HEK293 (cell line): ENCODE results near the gene MEGF10.

Experiments
- CTCF ChIP-seq: fragments of 450-650 bp; formaldehyde crosslinking; IDR thresholded peaks from 2 replicates; pipeline ENCODE4 v1.5.1; 2016; ENCODE audit warnings: missing biosample characterization, missing genetic modification characterization
- KLF9 ChIP-seq: fragments of 450-650 bp; formaldehyde crosslinking; IDR thresholded peaks from 2 replicates; pipeline ENCODE4 v1.5.1; 2016; ENCODE audit warnings: missing biosample characterization, missing genetic modification characterization, low read depth
- ZNF133 ChIP-seq: fragments of 450-650 bp; formaldehyde crosslinking; IDR thresholded peaks from 2 replicates; pipeline ENCODE4 v1.5.1; 2016; ENCODE audit warnings: missing biosample characterization, missing genetic modification characterization
- ZNF335 ChIP-seq: fragments of 450-650 bp; formaldehyde crosslinking; conservative IDR thresholded peaks from 2 replicates; pipeline ENCODE4 v1.5.1; 2016; ENCODE audit warnings: missing biosample characterization, missing genetic modification characterization
- ZNF549 ChIP-seq: fragments of 450-650 bp; IDR thresholded peaks from 2 replicates; pipeline ENCODE4 v1.5.1; 2018; ENCODE audit warnings: missing biosample characterization, missing genetic modification characterization, mild to moderate bottlenecking, inconsistent platforms, moderate library complexity
- TF ChIP-seq, protein P1 (sequence below): fragments of 450-650 bp; formaldehyde crosslinking; conservative IDR thresholded peaks from 2 replicates; pipeline ENCODE4 v1.5.1; 2016; ENCODE audit warnings: low read depth, missing biosample characterization, missing genetic modification characterization
- TF ChIP-seq, protein P2 (sequence below): fragments of 450-650 bp; formaldehyde crosslinking; IDR thresholded peaks from 2 replicates; pipeline ENCODE4 v1.5.1; 2016; ENCODE audit warnings: missing biosample characterization, missing genetic modification characterization
- TF ChIP-seq, protein P3 (sequence below): fragments of 450-650 bp; formaldehyde crosslinking; IDR thresholded peaks from 2 replicates; pipeline ENCODE4 v1.5.1; 2016; ENCODE audit warnings: missing biosample characterization, missing genetic modification characterization
- TF ChIP-seq, protein P4 (sequence below): sonication (generic); formaldehyde crosslinking; IDR thresholded peaks from 2 replicates; pipeline ENCODE4 v1.8.1; 2022; ENCODE audit warnings: mild to moderate bottlenecking, moderate library complexity, missing genetic modification reagents

GRCh38 chr5:127419683-127420257 is 129.2 kb downstream of the MEGF10 start:
- TF ChIP-seq, protein P1, sequence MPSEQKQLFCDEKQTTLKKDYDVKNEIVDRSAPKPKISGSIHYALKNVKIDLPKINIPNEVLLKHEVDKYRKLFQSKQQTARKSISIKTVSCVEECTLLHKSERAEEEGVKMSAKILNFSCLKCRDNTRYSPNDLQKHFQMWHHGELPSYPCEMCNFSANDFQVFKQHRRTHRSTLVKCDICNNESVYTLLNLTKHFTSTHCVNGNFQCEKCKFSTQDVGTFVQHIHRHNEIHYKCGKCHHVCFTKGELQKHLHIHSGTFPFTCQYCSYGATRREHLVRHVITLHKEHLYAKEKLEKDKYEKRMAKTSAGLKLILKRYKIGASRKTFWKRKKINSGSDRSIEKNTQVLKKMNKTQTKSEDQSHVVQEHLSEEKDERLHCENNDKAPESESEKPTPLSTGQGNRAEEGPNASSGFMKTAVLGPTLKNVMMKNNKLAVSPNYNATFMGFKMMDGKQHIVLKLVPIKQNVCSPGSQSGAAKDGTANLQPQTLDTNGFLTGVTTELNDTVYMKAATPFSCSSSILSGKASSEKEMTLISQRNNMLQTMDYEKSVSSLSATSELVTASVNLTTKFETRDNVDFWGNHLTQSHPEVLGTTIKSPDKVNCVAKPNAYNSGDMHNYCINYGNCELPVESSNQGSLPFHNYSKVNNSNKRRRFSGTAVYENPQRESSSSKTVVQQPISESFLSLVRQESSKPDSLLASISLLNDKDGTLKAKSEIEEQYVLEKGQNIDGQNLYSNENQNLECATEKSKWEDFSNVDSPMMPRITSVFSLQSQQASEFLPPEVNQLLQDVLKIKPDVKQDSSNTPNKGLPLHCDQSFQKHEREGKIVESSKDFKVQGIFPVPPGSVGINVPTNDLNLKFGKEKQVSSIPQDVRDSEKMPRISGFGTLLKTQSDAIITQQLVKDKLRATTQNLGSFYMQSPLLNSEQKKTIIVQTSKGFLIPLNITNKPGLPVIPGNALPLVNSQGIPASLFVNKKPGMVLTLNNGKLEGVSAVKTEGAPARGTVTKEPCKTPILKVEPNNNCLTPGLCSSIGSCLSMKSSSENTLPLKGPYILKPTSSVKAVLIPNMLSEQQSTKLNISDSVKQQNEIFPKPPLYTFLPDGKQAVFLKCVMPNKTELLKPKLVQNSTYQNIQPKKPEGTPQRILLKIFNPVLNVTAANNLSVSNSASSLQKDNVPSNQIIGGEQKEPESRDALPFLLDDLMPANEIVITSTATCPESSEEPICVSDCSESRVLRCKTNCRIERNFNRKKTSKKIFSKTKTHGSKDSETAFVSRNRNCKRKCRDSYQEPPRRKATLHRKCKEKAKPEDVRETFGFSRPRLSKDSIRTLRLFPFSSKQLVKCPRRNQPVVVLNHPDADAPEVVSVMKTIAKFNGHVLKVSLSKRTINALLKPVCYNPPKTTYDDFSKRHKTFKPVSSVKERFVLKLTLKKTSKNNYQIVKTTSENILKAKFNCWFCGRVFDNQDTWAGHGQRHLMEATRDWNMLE (tag by site-specific recombination), result no peak
- TF ChIP-seq KLF9 (tag by site-specific recombination) (no peak), ZNF549 (tag by site-specific recombination) (no peak), CTCF (tag by site-specific recombination) (no peak), ZNF133 (tag by site-specific recombination) (no peak), ZNF335 (tag by site-specific recombination) (no peak)
- TF ChIP-seq, protein P2, sequence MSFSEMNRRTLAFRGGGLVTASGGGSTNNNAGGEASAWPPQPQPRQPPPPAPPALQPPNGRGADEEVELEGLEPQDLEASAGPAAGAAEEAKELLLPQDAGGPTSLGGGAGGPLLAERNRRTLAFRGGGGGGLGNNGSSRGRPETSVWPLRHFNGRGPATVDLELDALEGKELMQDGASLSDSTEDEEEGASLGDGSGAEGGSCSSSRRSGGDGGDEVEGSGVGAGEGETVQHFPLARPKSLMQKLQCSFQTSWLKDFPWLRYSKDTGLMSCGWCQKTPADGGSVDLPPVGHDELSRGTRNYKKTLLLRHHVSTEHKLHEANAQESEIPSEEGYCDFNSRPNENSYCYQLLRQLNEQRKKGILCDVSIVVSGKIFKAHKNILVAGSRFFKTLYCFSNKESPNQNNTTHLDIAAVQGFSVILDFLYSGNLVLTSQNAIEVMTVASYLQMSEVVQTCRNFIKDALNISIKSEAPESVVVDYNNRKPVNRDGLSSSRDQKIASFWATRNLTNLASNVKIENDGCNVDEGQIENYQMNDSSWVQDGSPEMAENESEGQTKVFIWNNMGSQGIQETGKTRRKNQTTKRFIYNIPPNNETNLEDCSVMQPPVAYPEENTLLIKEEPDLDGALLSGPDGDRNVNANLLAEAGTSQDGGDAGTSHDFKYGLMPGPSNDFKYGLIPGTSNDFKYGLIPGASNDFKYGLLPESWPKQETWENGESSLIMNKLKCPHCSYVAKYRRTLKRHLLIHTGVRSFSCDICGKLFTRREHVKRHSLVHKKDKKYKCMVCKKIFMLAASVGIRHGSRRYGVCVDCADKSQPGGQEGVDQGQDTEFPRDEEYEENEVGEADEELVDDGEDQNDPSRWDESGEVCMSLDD (tag by site-specific recombination), result no peak
- TF ChIP-seq, protein P3, sequence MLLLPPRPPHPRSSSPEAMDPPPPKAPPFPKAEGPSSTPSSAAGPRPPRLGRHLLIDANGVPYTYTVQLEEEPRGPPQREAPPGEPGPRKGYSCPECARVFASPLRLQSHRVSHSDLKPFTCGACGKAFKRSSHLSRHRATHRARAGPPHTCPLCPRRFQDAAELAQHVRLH (tag by site-specific recombination), result no peak
- TF ChIP-seq, protein P4, sequence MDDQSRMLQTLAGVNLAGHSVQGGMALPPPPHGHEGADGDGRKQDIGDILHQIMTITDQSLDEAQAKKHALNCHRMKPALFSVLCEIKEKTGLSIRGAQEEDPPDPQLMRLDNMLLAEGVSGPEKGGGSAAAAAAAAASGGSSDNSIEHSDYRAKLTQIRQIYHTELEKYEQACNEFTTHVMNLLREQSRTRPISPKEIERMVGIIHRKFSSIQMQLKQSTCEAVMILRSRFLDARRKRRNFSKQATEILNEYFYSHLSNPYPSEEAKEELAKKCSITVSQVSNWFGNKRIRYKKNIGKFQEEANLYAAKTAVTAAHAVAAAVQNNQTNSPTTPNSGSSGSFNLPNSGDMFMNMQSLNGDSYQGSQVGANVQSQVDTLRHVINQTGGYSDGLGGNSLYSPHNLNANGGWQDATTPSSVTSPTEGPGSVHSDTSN, result no peak
